Right lobe of liver (tissue), 6 donors: ENCODE data around the gene CCDC183. TPM values are rescaled to one million over a fixed set of nuclear protein-coding genes. Genes with fewer than 3 reads are reported as not detected.

ENCODE experiments used
- ATAC-seq, 4 donors: fragments of 200-7000 bp; cut with Tn5 transposase; one replicate each; pipeline ENCODE4 v1.9.1; 2020; ENCODE audit warnings: mild to moderate bottlenecking in 4 of 4, moderate library complexity in 4 of 4
- DNase-seq, 3 donors: peaks; one replicate each; pipeline ENCODE4 v3.0.0-alpha.2; 2020
- H3K27ac ChIP-seq, 3 donors: fragments of 200-600 bp; one replicate each; pipeline ENCODE4 v1.8.0; 2022
- H3K27me3 ChIP-seq, 2 donors: fragments of 200-600 bp; one replicate each; pipeline ENCODE4 v1.8.0; 2022
- H3K36me3 ChIP-seq, 4 donors: fragments of 200-600 bp; sonication (generic) in 1 of 4; one replicate each; pipeline versions ENCODE4 v1.5.1 to v1.8.0; 2017 to 2022; ENCODE audit warnings: control low read depth in 1 of 4
- H3K4me1 ChIP-seq, 4 donors: fragments of 200-600 bp; sonication (generic) in 1 of 4; one replicate each; pipeline versions ENCODE4 v1.5.1 to v1.8.0; 2017 to 2022; ENCODE audit warnings: control low read depth in 1 of 4
- H3K4me3 ChIP-seq, 3 donors: fragments of 200-600 bp; one replicate each; pipeline ENCODE4 v1.8.0; 2022
- H3K9me3 ChIP-seq, 4 donors: fragments of 200-600 bp; sonication (generic) in 1 of 4; one replicate each; pipeline versions ENCODE4 v1.5.1 to v1.8.0; 2017 to 2022; ENCODE audit warnings: control low read depth in 1 of 4
- CTCF ChIP-seq, 4 donors: fragments of 200-600 bp in 3 of 4; fragments of 450-650 bp in 1 of 4; IDR thresholded peaks; one replicate each; pipeline versions ENCODE4 v1.5.1 to v1.8.0; 2016 to 2022; ENCODE audit warnings: antibody characterized with exemption in 4 of 4, mild to moderate bottlenecking in 2 of 4
- POLR2A ChIP-seq: fragments of 450-650 bp; IDR thresholded peaks from one replicate; pipeline ENCODE4 v1.6.1; 2017; ENCODE audit warnings: antibody characterized with exemption, mild to moderate bottlenecking
- WGBS: methylation state at CpG from one replicate; pipeline ENCODE4 v1.1.6; 2018; ENCODE audit warnings: low coverage, low lambda C conversion rate; ENCODE audit not compliant: insufficient coverage; ENCODE audit errors: missing lambda C conversion rate; 5-methylcytosine and 5-hydroxymethylcytosine counted together
- intact Hi-C, 2 donors: fragments of 100-400 bp; cut with DNase I; formaldehyde crosslinking; loops; one replicate each; pipeline versions ENCODE4 v1.11.2 to v1.14.1; 2022
- total RNA-seq, 6 experiments: library from RNA; depleted of rRNA in 2 of 6; stranded (reverse); fragments of >200 nt in 2 of 6; fragmentation: NEBNext Ultra II Directional in 3 of 6; extraction: Animal tissue kit (Norgen Biotek cat#: 25700) in 3 of 6; gene quantifications; one replicate each; pipeline versions ENCODE4 v1.1.0 to v1.2.4, GENCODE V29; 2016 to 2023
- donor health status: DM: no; HTN: yes; CAD: no.
- donor health status: DM: no; HTN: no; CAD: no.
- donor health status: DM: no; HTN: no; CAD: no.
- donor health status: DM: no; HTN: yes; CAD: no.
- donor health status: DM: no; HTN: yes; CAD: no.

The CCDC183 gene
- total RNA-seq, 6 experiments from 2014 or later = 0.43 to 1.2 (median 0.74) TPM; not detected in 1

- H3K27ac ChIP-seq = no peak overlapping the region
- intact Hi-C loops = no loop called here
- WGBS = 98% methylated on average over 7 of the region's 30 CpGs
- no peaks in the 10 kb centered on the region for H3K4me1 ChIP-seq
- ATAC-seq (no peak), DNase-seq (peak in 1 of 3 donors; percentile 51)
- H3K27me3 ChIP-seq = no peaks in the 10 kb centered on the region
- H3K4me3 ChIP-seq = no peak overlapping the region
- TF ChIP-seq POLR2A (no peak), CTCF (IDR thresholded peaks at IDR 0.05) (no peak)
- no peaks in the 10 kb centered on the region for H3K9me3 ChIP-seq
- peaks cover 0 to 23% (median 0%) of the 10 kb centered on the region in 4 donors for H3K36me3 ChIP-seq
Measured at GRCh38 chr9:136823136-136824046, 27.3 kb downstream of the CCDC183 start.

- Histone ChIP-seq H3K27ac (no peak overlapping the region), H3K36me3 (peaks cover 0 to 23% (median under 1%) of the 10 kb centered on the region in 4 donors), H3K4me3 (no peak overlapping the region), H3K4me1 (no peaks in the 10 kb centered on the region), H3K27me3 (no peaks in the 10 kb centered on the region), H3K9me3 (no peaks in the 10 kb centered on the region)
- TF ChIP-seq CTCF (IDR thresholded peaks at IDR 0.05) (no peak), POLR2A (no peak)
- DNase-seq = peak in 1 of 3 donors; percentile 27
- intact Hi-C loops = no loop called here
- WGBS = 74% methylated on average over 7 of the region's 21 CpGs
- ATAC-seq = no peak
Measured at GRCh38 chr9:136824496-136825225, 28.5 kb downstream of the CCDC183 start.

GRCh38 chr9:136825295-136826187 is 29.4 kb downstream of the CCDC183 start:
- Histone ChIP-seq H3K4me1 (no peaks in the 10 kb centered on the region), H3K36me3 (peaks cover 0 to 32% (median under 1%) of the 10 kb centered on the region in 4 donors), H3K27me3 (no peaks in the 10 kb centered on the region), H3K9me3 (no peaks in the 10 kb centered on the region), H3K27ac (no peak overlapping the region), H3K4me3 (no peak overlapping the region)
- TF ChIP-seq POLR2A (no peak), CTCF (IDR thresholded peaks at IDR 0.05) (no peak)
- 94% methylated on average over 8 of the region's 44 CpGs for WGBS
- no peak for ATAC-seq
- DNase-seq = peak in 1 of 3 donors; percentile 47
- intact Hi-C loops = no loop called here

- peaks cover 0 to 34% (median under 1%) of the 10 kb centered on the region in 4 donors for H3K36me3 ChIP-seq
Measured at GRCh38 chr9:136826188-136826541, 30.0 kb downstream of the CCDC183 start.

More at GRCh38 chr9:136826188-136826541, 30.0 kb downstream of the CCDC183 start:
- Histone ChIP-seq H3K27me3 (no peaks in the 10 kb centered on the region), H3K4me1 (no peaks in the 10 kb centered on the region), H3K27ac (no peak overlapping the region), H3K4me3 (no peak overlapping the region), H3K9me3 (no peaks in the 10 kb centered on the region)
- ATAC-seq = no peak
- intact Hi-C loops = no loop called here
- DNase-seq = no peak
- 100% methylated on average over 1 of the region's 17 CpGs for WGBS
- TF ChIP-seq POLR2A = no peak
